Neutrophil (primary cell): ENCODE measurements around the gene TPK1.

ENCODE experiments used
- H3K27ac ChIP-seq: fragments of 200-600 bp; sonication (generic); 2 replicates; pipeline ENCODE4 v1.5.1; 2016; ENCODE audit warnings: mild to moderate bottlenecking, moderate library complexity
- H3K27me3 ChIP-seq: fragments of 200-600 bp; sonication (generic); 2 replicates; pipeline ENCODE4 v1.6.0; 2016; ENCODE audit warnings: mild to moderate bottlenecking
- H3K36me3 ChIP-seq: fragments of 200-600 bp; sonication (generic); 2 replicates; pipeline ENCODE4 v1.5.1; 2017
- H3K4me1 ChIP-seq, 2 experiments: fragments of 200-600 bp in 1 of 2; sonication (generic) in 1 of 2; 1 replicate in 1 of 2; 2 replicates in 1 of 2; pipeline versions ENCODE4 v1.5.1 to v1.6.1; 2013 to 2016; ENCODE audit warnings: low read depth in 1 of 2, low read length in 1 of 2, mild to moderate bottlenecking in 1 of 2, moderate library complexity in 1 of 2; ENCODE audit not compliant: control insufficient read depth in 1 of 2, insufficient read depth in 1 of 2
- H3K4me3 ChIP-seq, 2 experiments: fragments of 200-600 bp in 1 of 2; sonication (generic) in 1 of 2; 1 replicate in 1 of 2; 2 replicates in 1 of 2; pipeline ENCODE4 v1.5.1; 2013 to 2016; ENCODE audit warnings: low read depth in 1 of 2, low read length in 1 of 2, mild to moderate bottlenecking in 1 of 2, moderate library complexity in 1 of 2
- H3K9me3 ChIP-seq: fragments of 200-600 bp; sonication (generic); 2 replicates; pipeline ENCODE4 v1.5.1; 2016
- TF ChIP-seq, protein P1 (sequence below): fragments of 200-600 bp; sonication (generic); IDR thresholded peaks from 2 replicates; pipeline ENCODE4 v1.5.1; 2016; ENCODE audit warnings: antibody characterized with exemption

The TPK1 gene

DNA sequence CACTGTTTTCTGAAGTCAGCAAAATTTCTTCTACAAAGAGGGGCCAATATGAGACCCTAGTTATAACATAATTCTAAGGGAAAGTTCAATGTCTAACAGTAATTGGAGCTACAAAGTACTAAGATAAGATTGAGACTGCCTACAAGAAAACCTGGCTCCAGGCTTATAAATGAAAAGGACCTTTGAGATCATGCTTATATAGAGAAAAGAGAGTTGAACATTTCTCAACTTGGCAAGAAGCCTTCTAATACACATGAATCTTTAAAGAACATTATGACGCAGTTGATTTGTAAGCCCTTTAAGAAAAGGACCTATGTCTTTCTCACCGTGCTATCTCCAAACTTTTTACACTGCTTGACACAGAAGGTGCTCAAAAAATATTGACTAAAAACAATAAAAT lies 87.9 kb downstream of the TPK1 start:
- no peak overlapping the region for H3K27ac ChIP-seq
- TF ChIP-seq, protein P1, sequence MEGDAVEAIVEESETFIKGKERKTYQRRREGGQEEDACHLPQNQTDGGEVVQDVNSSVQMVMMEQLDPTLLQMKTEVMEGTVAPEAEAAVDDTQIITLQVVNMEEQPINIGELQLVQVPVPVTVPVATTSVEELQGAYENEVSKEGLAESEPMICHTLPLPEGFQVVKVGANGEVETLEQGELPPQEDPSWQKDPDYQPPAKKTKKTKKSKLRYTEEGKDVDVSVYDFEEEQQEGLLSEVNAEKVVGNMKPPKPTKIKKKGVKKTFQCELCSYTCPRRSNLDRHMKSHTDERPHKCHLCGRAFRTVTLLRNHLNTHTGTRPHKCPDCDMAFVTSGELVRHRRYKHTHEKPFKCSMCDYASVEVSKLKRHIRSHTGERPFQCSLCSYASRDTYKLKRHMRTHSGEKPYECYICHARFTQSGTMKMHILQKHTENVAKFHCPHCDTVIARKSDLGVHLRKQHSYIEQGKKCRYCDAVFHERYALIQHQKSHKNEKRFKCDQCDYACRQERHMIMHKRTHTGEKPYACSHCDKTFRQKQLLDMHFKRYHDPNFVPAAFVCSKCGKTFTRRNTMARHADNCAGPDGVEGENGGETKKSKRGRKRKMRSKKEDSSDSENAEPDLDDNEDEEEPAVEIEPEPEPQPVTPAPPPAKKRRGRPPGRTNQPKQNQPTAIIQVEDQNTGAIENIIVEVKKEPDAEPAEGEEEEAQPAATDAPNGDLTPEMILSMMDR: no peak

DNA sequence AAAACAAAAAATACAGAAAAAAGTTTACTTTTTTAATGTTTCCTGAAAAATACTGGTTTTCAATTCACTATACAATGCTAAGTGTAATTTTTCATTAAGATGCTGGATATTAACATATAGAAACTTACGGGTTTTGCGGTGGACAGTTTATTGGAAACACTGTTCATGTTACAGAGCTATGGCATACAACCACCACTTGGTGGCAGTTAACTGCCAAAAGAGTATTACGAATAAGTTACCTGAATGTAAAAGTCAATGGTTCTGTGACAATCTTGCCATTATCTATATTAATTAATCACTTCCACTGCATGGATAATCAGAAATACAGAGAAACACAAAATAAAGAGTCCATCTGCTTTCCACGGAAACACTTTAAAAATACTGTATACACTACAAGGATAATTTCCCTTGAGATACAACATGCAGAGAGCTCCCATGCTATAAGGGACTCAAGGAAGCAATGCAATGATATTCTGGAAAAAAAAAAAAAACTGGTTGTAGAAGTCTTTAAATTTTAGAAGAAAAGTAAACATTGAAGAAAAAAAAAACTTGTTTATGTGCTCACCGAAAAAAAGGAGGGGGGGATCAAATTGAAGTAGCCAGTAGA lies 97.0 kb downstream of the TPK1 start:
- no peak overlapping the region for H3K27ac ChIP-seq

More for the DNA sequence above, 87.9 kb downstream of the TPK1 start:
- Histone ChIP-seq H3K4me1 (no peaks in the 10 kb centered on the region), H3K36me3 (no peaks in the 10 kb centered on the region), H3K9me3 (no peaks in the 10 kb centered on the region), H3K27me3 (no peaks in the 10 kb centered on the region), H3K4me3 (no peak overlapping the region)

DNA sequence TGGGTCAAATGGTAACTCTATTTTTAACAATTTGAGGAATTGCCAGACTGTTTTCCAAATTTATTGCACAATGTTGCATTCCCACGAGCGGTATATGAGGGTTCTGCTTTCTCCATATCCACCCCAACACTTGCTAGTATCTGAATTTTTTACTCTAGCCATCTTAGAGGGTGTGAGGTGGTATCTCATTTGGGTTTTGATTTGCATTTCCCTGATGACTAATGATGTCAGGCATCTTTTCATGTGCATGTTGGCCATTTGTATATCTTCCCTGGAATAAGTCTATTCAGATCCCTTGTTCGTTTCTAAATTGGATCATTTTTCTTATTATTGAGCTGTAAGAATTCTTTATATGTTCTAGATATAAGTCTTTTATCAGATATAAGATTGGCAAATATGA lies 97.7 kb downstream of the TPK1 start:
- Histone ChIP-seq H3K36me3 (no peaks in the 10 kb centered on the region), H3K27me3 (no peaks in the 10 kb centered on the region), H3K4me3 (no peak overlapping the region), H3K9me3 (no peaks in the 10 kb centered on the region), H3K4me1 (no peaks in the 10 kb centered on the region), H3K27ac (no peak overlapping the region)
- TF ChIP-seq, protein P1: no peak

More for the DNA sequence above, 97.0 kb downstream of the TPK1 start:
- TF ChIP-seq, protein P1: no peak
- Histone ChIP-seq H3K4me3 (no peak overlapping the region), H3K9me3 (no peaks in the 10 kb centered on the region), H3K36me3 (no peaks in the 10 kb centered on the region), H3K27me3 (no peaks in the 10 kb centered on the region), H3K4me1 (no peaks in the 10 kb centered on the region)

DNA sequence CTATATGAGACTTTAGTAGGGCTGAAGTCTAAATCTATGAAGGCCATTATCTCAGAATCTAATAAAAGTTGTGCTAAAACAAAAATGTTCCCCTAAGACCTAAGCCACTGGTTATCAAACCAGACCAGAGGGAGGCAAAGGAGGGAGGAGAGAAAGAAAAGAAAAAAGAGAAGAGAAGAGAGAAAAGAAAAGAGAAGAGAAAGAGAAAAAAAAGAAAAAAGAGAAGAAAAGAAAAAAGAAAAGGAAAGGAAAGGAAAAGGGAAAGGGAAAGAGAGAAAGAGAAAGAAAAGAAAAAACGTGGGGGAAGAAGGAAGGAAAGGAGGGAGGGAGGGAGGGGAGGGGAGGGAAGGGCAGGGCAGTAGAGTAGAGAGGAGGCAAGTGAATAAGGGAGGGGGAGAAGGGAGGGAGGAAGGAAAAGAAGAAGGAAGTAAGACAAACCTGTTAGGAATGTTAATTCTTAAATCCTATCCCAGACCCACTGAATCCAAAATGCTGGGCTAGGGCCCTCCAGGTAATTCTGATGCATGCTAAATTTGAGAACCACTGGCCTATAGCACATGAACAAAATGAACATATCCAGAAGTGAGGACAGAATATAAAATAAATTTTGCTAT lies 98.9 kb downstream of the TPK1 start:
- H3K4me1 ChIP-seq: no peaks in the 10 kb centered on the region
- no peaks in the 10 kb centered on the region for H3K27me3 ChIP-seq
- H3K4me3 ChIP-seq: no peak overlapping the region
- TF ChIP-seq, protein P1: no peak
- H3K27ac ChIP-seq: no peak overlapping the region
- H3K9me3 ChIP-seq: no peaks in the 10 kb centered on the region
- no peaks in the 10 kb centered on the region for H3K36me3 ChIP-seq

DNA sequence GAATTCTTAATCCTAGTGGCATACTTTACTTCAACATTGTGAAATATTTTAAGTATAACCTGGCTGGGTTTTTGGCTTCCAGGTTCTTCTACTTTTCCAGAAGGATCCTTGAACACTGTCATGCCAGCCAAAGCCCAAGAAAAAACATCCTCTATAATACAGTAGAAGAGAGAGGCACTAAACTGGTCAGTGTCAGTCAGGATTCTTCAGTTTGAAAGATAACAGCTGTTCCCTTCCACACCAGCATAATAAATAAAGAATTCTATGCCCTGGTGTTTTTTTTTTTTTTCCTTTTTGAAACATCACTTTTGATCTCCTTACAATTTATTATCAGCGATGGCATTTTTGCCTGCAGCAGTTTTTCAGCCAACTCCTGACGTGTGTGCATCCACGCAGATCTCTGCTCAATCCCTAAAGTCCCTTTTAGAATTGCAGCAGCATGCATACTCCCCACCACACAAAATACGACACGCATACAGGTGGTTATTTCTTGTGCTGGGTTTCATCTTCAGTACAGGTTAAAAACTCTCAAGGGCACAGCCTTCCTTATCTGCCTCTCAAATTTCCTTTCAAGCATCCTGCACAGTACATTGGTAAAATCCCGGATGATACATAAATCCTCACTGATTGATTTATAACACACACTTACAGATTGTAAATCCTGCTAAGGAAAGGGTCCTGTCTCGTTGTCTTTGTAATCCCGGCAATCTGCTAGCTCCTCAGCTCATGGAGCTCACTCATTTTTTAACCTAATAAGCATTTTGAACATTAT lies 100.2 kb downstream of the TPK1 start:
- Histone ChIP-seq H3K4me3 (no peak overlapping the region), H3K9me3 (no peaks in the 10 kb centered on the region), H3K4me1 (no peaks in the 10 kb centered on the region), H3K36me3 (no peaks in the 10 kb centered on the region), H3K27me3 (no peaks in the 10 kb centered on the region), H3K27ac (no peak overlapping the region)
- TF ChIP-seq, protein P1: no peak
